GM08714 (cell line): ENCODE results near the gene SLC6A18.

Experiments used
- H3K4me3 ChIP-seq: fragments of 200-500 bp; sonication (Bioruptor generic); 2 replicates; pipeline ENCODE4 v1.5.1; 2014; ENCODE audit warnings: mild to moderate bottlenecking, low read length, inconsistent platforms
- ZNF274 ChIP-seq: IDR thresholded peaks from 2 replicates; pipeline ENCODE4 v1.6.1; 2012; ENCODE audit warnings: mild to moderate bottlenecking, low read depth, low read length

The SLC6A18 gene

GRCh38 chr5:1184163-1184470, 41.1 kb upstream of the SLC6A18 start:
- no peak for TF ChIP-seq ZNF274
- H3K4me3 ChIP-seq: no peak overlapping the region

- no peak for TF ChIP-seq ZNF274
- H3K4me3 ChIP-seq: no peak overlapping the region
Observed at GRCh38 chr5:1184481-1184880, 40.7 kb upstream of the SLC6A18 start.

GRCh38 chr5:1185038-1185627, 40.0 kb upstream of the SLC6A18 start:
- TF ChIP-seq ZNF274: no peak

GRCh38 chr5:1185629-1186350, 39.4 kb upstream of the SLC6A18 start:
- TF ChIP-seq ZNF274: no peak
- H3K4me3 ChIP-seq: no peak overlapping the region

More at GRCh38 chr5:1185038-1185627, 40.0 kb upstream of the SLC6A18 start:
- no peak overlapping the region for H3K4me3 ChIP-seq

GRCh38 chr5:1186351-1187233, 38.6 kb upstream of the SLC6A18 start:
- H3K4me3 ChIP-seq: no peak overlapping the region
- TF ChIP-seq ZNF274: no peak

- no peak overlapping the region for H3K4me3 ChIP-seq
- no peak for TF ChIP-seq ZNF274
Observed at GRCh38 chr5:1187234-1187949, 37.8 kb upstream of the SLC6A18 start.

- H3K4me3 ChIP-seq: no peak overlapping the region
- no peak for TF ChIP-seq ZNF274
Observed at GRCh38 chr5:1187950-1188334, 37.2 kb upstream of the SLC6A18 start.

GRCh38 chr5:1188464-1188863, 36.7 kb upstream of the SLC6A18 start:
- no peak for TF ChIP-seq ZNF274

GRCh38 chr5:1189269-1189668, 35.9 kb upstream of the SLC6A18 start:
- TF ChIP-seq ZNF274: no peak
- no peak overlapping the region for H3K4me3 ChIP-seq

More at GRCh38 chr5:1188464-1188863, 36.7 kb upstream of the SLC6A18 start:
- H3K4me3 ChIP-seq: no peak overlapping the region

- no peak overlapping the region for H3K4me3 ChIP-seq
- no peak for TF ChIP-seq ZNF274
Observed at GRCh38 chr5:1190278-1190677, 34.9 kb upstream of the SLC6A18 start.

- no peak overlapping the region for H3K4me3 ChIP-seq
- no peak for TF ChIP-seq ZNF274
Observed at GRCh38 chr5:1190837-1191239, 34.3 kb upstream of the SLC6A18 start.

GRCh38 chr5:1192971-1193590, 32.1 kb upstream of the SLC6A18 start:
- TF ChIP-seq ZNF274: no peak
- no peak overlapping the region for H3K4me3 ChIP-seq

- H3K4me3 ChIP-seq: no peak overlapping the region
Observed at GRCh38 chr5:1193591-1193985, 31.6 kb upstream of the SLC6A18 start.

GRCh38 chr5:1194378-1194777, 30.8 kb upstream of the SLC6A18 start:
- no peak overlapping the region for H3K4me3 ChIP-seq
- no peak for TF ChIP-seq ZNF274

More at GRCh38 chr5:1193591-1193985, 31.6 kb upstream of the SLC6A18 start:
- TF ChIP-seq ZNF274: no peak
